Cardiac muscle cell (in vitro differentiated cells and primary cell): ENCODE results near the gene SLC7A9. TPM values are rescaled to one million over a fixed set of nuclear protein-coding genes. Genes with fewer than 3 reads are reported as not detected.

Source experiments
- DNase-seq, 2 donors: peaks; one replicate each; pipeline versions ENCODE4 v3.0.0 to v3.0.0-alpha.2; 2010 to 2017; ENCODE audit warnings: low read depth in 1 of 2, low spot score in 1 of 2
- H3K27ac ChIP-seq: fragments of 200-600 bp; sonication (generic); 2 replicates; pipeline ENCODE4 v1.5.1; 2016
- H3K27me3 ChIP-seq: fragments of 200-600 bp; sonication (generic); 2 replicates; pipeline ENCODE4 v1.6.0; 2016; ENCODE audit warnings: control low read depth
- H3K36me3 ChIP-seq: fragments of 200-600 bp; sonication (generic); 2 replicates; pipeline ENCODE4 v1.5.1; 2016; ENCODE audit warnings: control low read depth
- H3K4me1 ChIP-seq: fragments of 200-600 bp; sonication (generic); 2 replicates; pipeline ENCODE4 v1.8.1; 2017; ENCODE audit warnings: low read depth, mild to moderate bottlenecking, mixed run types
- H3K4me3 ChIP-seq: fragments of 200-600 bp; sonication (generic); 2 replicates; pipeline ENCODE4 v1.5.1; 2016; ENCODE audit warnings: mild to moderate bottlenecking
- H3K9me3 ChIP-seq: fragments of 200-600 bp; sonication (generic); 2 replicates; pipeline ENCODE4 v1.5.1; 2017; ENCODE audit warnings: low read depth, mild to moderate bottlenecking, control low read depth
- CTCF ChIP-seq: IDR thresholded peaks from 2 replicates; pipeline ENCODE4 v1.5.1; 2012; ENCODE audit warnings: low read depth, mild to moderate bottlenecking, low read length
- polyA plus RNA-seq: library from polyadenylated mRNA; unstranded; fragments of >200 nt; fragmentation: Nextera tagmentation; extraction: Ambion mirVana; gene quantifications from 2 replicates; pipeline ENCODE4 v1.2.1, GENCODE V29; 2016
- total RNA-seq: library from RNA; depleted of rRNA; stranded (reverse); fragments of >200 nt; gene quantifications from 2 replicates; pipeline ENCODE4 v1.2.3, GENCODE V29; 2016

Gene SLC7A9
- total and polyA plus RNA-seq, 2 experiments from 2014 or later: 0.67 to 0.71 TPM

- Histone ChIP-seq H3K27me3 (no peaks in the 10 kb centered on the region), H3K36me3 (no peaks in the 10 kb centered on the region)
Observed at GRCh38 chr19:32822916-32823746, 46.4 kb downstream of the SLC7A9 start.

GRCh38 chr19:32819419-32820400 is 49.9 kb downstream of the SLC7A9 start:
- Histone ChIP-seq H3K36me3 (no peaks in the 10 kb centered on the region), H3K9me3 (no peaks in the 10 kb centered on the region), H3K4me3 (no peak overlapping the region), H3K4me1 (peaks cover 4% of the 10 kb centered on the region), H3K27ac (no peak overlapping the region), H3K27me3 (no peaks in the 10 kb centered on the region)
- no peak for TF ChIP-seq CTCF
- DNase-seq: no peak

More at GRCh38 chr19:32822916-32823746, 46.4 kb downstream of the SLC7A9 start:
- no peak for TF ChIP-seq CTCF
- H3K4me1 ChIP-seq: peaks cover 4% of the 10 kb centered on the region
- DNase-seq: no peak
- H3K27ac ChIP-seq: no peak overlapping the region
- no peaks in the 10 kb centered on the region for H3K9me3 ChIP-seq
- H3K4me3 ChIP-seq: no peak overlapping the region

GRCh38 chr19:32818536-32818935 is 51.0 kb downstream of the SLC7A9 start:
- Histone ChIP-seq H3K36me3 (no peaks in the 10 kb centered on the region), H3K27me3 (no peaks in the 10 kb centered on the region), H3K4me3 (no peak overlapping the region), H3K9me3 (no peaks in the 10 kb centered on the region), H3K27ac (no peak overlapping the region), H3K4me1 (no peaks in the 10 kb centered on the region)
- DNase-seq: no peak
- TF ChIP-seq CTCF: no peak

- no peaks in the 10 kb centered on the region for H3K9me3 ChIP-seq
- no peak for DNase-seq
- H3K4me1 ChIP-seq: no peaks in the 10 kb centered on the region
- no peak for TF ChIP-seq CTCF
- no peaks in the 10 kb centered on the region for H3K27me3 ChIP-seq
- no peak overlapping the region for H3K4me3 ChIP-seq
- H3K27ac ChIP-seq: no peak overlapping the region
- no peaks in the 10 kb centered on the region for H3K36me3 ChIP-seq
Observed at GRCh38 chr19:32817569-32818476, 51.7 kb downstream of the SLC7A9 start.
